ENCODE results near the gene SAP30L.

DNA sequence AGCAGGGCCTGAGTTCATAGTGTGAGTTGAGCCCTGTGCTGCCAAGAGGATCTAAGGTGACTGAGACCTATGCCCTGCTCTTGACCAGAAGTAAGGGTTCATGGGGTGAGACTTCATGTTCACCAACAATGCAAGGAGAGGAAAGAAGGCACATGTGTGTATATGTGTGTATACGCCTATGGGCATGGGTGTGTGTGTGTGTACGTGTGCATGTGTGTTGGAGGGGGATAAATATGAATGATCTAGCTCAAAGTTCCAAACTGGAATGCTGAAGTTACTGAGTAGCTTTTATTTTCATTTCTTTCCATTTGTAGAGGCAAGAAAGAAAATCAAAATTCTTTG is 57.9 kb downstream of the SAP30L start:
- TF ChIP-seq EZH2 (IDR thresholded peaks at IDR 0.05; ENCODE audit: insufficient read depth, poor library complexity, severe bottlenecking) (no peak), EZH2phosphoT487 (IDR thresholded peaks at IDR 0.05; ENCODE audit: insufficient read depth, low read depth) (no peak)
